ENCODE results near the gene UMPS. TPM values are rescaled to one million over a fixed set of nuclear protein-coding genes. Genes with fewer than 3 reads are reported as not detected.

Gene UMPS
- total RNA-seq, 1 experiment from 2014 or later, result 46.0 TPM

- no peak for ATAC-seq
- ChIA-PET POLR2A (no interaction called here), CTCF (interaction anchor here (0.7 kb wide), 1 partner anchor 308 kb away, joined by 5 read pairs; no protein-coding TSS in a partner anchor)
- H3K9me3 ChIP-seq (ENCODE audit: control insufficient read depth, insufficient read depth, low read depth, low read length), result no peaks in the 10 kb centered on the region
- H3K4me1 ChIP-seq (ENCODE audit: control insufficient read depth, insufficient read depth, low read length), result no peaks in the 10 kb centered on the region
- intact Hi-C loops (cut with micrococcal nuclease; ENCODE audit: unreplicated experiment), result no loop called here
- DNase-seq (ENCODE audit: low read depth, low spot score), result no peak
- in situ Hi-C loops (cut with HindIII; ENCODE audit: low pct_unique_long_range_greater_than_20kb, low sequenced_read_pairs), result no loop called here
- TF ChIP-seq REST (IDR thresholded peaks at IDR 0.05; ENCODE audit: insufficient read depth in 1 of 2, low read depth in 2 of 2, low read length in 1 of 2), result no peak
- no peak overlapping the region for H3K27ac ChIP-seq (ENCODE audit: low read length)
- H3K27me3 ChIP-seq (ENCODE audit: control insufficient read depth, insufficient read depth, low read length), result no peaks in the 10 kb centered on the region
- H3K4me3 ChIP-seq (ENCODE audit: low read depth in 2 of 2, low read length in 2 of 2), result no peak overlapping the region
- H3K36me3 ChIP-seq (ENCODE audit: control insufficient read depth, insufficient read depth, low read length), result 0 out of 2 replicates have a peak, but pooled peaks cover 2% of the 10 kb centered on the region
- no TSS peak for BruUV-seq (replicated peaks)
Observed at GRCh38 chr3:124797426-124797945, 67.2 kb downstream of the UMPS start.

Small RNAs within 50 kb of the gene (microRNA-seq; reads per million reads assigned to microRNA genes)
- gene MIR544B (ENCODE audit: unreplicated experiment), result 5.4 reads per million, percentile 15 among the genes with 10 or more reads in this experiment

Other genes starting within 250 kb of the UMPS start
- gene ITGB5, start 156.9 kb downstream of the UMPS start, total RNA-seq (2021; ENCODE audit: unreplicated experiment), result 446 TPM
- 0.13 TPM for gene MUC13, start 204.3 kb downstream of the UMPS start, total RNA-seq (2021; ENCODE audit: unreplicated experiment)